ENCODE measurements around the gene OR5K1.

DNA sequence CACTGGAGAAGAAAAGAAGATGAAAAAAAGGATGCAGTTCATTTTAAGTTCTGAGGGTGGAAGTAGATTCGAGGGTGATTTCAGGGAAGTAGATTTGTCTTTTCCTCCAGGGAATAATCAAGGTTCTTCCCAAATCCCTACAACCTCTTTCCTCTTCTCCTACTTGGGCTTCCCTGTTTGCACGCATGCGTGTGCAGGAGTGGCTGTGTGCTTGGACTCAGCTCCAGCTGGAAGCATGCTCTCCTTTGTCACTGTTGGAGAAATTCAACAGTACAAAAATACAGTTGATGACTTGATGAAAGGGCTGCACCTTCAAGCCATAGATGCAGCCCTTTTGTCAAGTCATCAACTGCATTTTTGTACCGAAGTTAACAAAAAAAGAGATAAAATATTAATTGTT is 38.3 kb downstream of the OR5K1 start:
- TF ChIP-seq, protein P1, sequence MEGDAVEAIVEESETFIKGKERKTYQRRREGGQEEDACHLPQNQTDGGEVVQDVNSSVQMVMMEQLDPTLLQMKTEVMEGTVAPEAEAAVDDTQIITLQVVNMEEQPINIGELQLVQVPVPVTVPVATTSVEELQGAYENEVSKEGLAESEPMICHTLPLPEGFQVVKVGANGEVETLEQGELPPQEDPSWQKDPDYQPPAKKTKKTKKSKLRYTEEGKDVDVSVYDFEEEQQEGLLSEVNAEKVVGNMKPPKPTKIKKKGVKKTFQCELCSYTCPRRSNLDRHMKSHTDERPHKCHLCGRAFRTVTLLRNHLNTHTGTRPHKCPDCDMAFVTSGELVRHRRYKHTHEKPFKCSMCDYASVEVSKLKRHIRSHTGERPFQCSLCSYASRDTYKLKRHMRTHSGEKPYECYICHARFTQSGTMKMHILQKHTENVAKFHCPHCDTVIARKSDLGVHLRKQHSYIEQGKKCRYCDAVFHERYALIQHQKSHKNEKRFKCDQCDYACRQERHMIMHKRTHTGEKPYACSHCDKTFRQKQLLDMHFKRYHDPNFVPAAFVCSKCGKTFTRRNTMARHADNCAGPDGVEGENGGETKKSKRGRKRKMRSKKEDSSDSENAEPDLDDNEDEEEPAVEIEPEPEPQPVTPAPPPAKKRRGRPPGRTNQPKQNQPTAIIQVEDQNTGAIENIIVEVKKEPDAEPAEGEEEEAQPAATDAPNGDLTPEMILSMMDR (IDR thresholded peaks at IDR 0.05) = no peak
- no peak for TF ChIP-seq POLR2A (IDR thresholded peaks at IDR 0.05)
